ENCODE results near the gene TCEANC.
"Not testable (repeated sequence)": the region's sequence is repeated elsewhere in the genome, so short reads cannot be mapped to it uniquely, and the experiment has no call there.

TCEANC gene

DNA sequence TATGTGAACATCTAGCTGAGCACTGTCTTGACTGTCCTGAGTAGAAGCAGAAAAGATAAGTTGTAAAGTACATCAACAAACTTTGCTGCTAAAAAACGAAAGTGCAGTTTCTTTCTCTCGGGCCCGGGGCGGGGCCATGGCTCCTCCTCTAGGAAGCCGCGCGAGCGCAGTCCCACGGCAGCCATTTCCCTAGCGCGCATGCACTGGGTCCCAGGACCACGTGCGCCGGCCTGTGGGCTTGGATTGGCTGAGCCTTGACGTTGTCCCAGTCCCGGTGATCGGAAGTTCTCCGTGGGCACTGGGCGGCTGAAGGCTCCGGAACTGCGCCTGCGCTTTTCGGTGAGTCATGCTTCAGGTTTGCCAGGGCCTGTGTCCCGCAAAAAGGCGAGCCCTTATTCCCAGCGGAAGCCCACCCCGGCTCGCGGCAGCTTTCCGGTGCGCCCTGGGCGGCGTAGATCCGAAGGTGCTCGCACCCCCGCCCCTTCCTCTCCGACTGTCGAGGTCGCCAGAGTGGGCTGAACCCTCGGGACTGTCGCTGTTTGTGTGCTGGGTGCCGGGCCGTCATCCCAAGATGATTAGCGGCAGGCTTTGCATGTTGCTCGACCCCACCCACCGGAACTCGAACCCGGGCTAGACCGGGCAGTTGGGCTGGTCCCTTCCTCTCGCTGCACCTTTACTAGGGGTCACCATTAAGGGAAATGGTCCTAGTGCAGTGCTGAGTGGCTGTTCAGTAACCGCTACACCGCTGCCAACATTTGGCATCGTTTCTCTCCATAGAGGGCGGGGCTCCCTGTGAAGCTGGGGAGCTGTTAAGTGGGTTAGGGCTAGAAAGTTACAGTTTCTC is at the start of gene TCEANC:
Gene TCEANC, plus strand, starts transcription at position 292 of the 844 bp plus-strand sequence. CDS start 9,368 bp downstream, outside the sequence.
- DNase-seq, result peak; percentile 89 to 90

- DNase-seq, result no peak
Measured at GRCh38 chrX:13605611-13606010, 47.3 kb upstream of the TCEANC start.

DNA sequence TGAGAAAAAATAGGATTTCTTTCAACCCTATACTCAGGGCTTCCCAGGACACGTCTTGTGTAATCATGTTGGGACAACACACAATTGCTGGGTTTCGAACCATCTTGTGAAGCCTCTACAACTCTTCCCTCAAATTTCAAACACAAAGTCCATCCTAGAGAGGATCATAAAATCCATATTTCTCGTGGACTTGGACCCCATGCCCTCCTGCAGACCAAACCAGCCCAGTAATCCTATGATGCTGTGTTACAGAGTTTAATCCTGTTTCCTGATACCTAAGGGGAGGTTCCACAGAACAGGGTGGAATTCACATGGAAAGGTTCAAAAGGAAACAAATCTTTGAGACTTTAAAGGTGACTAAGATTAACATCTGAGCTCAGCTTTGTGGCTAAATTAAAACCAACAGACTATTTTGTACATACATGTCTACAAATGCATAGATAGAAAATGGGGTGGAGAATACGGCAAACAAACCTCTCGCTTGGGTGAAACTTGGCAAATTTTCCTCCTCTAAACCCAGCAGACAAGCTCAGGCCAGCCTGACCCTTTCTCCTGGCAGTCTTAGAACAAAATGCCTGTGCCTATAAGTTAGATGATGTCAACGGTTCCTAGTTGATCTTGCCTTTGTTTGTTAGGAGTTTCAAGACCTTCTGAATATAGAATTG is 45.5 kb upstream of the TCEANC start:
- DNase-seq, result no peak

DNA sequence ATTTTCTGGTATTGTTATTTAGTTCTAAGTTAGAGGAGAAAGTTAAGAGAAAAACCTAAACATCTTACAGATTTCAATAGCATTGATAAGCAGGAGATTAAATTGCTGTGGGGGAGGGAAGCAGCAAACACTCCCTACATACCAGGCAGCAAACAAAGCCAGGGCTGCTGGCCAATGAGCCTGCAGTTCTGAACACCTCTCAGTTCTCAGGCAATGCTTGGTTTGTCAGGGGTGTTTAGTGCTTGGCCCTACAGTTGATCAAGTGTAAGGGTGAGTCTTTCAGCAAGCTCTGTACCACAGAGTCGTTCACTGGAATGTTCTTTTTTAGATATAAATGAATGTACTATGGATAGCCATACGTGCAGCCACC is 45.0 kb upstream of the TCEANC start:
- DNase-seq, result no peak

GRCh38 chrX:13614154-13614553 is 38.8 kb upstream of the TCEANC start:
- no peak for DNase-seq

DNA sequence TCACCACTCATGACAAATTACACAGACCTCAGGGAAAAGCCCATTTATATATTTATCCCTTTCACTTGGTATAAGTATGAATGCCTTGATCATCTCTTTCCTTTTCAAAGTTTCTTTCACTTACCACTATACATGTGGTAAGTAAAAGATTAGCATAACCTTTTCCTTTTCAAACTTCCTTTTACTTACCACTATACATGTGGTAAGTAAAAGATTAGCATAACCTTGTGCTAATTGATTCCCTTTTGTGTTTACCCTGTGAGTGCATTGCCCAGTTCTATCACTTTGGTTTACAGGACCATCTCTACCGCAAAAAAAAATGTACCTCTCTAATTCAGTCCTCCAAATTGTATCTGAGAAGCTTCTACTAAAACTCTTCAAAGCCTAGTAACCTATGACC is 32.7 kb upstream of the TCEANC start:
- DNase-seq, result no peak

GRCh38 chrX:13622401-13622964 is 30.5 kb upstream of the TCEANC start:
- no peak for DNase-seq

DNA sequence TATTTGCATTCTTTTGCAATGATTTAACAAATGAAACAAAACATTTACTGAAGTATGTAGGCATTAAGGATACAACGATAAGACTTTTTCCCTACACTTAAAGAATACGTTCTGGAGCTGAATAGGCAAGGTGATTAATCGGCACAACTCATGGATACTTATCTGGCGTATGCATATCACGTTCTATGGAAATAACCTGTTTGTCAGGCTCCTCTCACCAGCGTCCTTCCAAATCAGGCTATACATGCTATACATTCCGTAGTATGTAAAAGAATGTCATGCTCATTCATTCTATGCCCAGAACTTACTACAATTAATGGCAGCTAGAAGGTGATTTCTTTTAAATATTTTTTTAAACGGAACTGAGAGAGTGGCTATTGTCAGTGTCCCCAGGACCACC is 25.6 kb upstream of the TCEANC start:
- no peak for DNase-seq

DNA sequence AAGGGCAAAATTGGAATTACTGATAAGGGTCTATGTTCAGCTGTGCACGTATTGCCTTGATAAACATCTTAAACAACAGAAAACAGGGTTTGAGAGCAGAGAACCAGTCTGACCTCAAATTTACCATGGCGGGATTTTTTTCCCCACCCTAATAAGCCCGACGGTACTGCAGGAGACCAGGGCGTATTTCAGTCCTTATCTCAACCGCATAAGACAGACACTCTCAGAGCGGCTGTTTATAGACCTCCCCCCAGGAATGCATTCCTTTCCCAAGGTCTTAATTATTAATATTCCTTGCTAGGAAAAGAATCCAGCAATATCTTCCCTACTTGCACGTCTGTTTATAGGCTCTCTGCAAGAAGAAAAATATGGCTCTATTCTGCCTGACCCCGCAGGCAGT is 15.7 kb upstream of the TCEANC start:
- DNase-seq, result not testable (repeated sequence)

DNA sequence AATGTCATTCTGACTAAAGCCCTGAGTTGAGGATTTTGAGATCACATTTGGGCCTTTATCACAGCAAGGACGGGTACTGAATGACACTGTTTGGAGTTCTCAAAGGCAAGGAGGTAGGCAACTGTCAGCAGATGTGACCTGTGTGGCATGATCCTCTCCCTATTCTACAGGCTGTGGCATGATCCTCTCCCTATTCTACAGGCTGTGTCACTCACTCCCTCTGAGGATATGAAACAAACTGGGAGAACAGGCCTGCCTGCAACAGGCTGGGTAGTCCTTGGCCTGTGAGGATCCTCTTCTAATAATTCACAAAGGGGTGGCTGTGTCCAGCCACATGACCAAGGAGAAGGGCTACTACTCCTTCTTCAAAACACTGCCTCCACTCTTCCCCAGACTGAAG is 14.9 kb upstream of the TCEANC start:
- DNase-seq, result no peak

DNA sequence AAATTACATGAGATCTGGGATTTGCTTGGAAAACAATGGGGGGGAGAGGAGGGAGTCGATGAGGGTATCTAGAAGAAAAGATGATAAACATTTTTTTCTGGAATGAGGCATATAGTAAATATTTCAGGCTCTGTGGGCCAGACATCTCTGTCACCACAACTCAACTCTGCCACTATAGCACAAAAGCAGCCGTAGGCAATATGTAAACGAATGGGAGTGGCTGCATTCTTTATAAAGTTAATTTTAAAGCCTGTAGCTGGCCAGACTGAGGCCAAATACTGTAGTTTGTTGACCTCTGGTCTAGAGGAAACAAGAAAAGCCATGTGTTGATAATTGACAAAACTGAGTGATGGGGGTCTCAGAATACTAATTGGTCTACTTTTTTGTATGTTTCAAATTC is 14.1 kb upstream of the TCEANC start:
- DNase-seq, result no peak

DNA sequence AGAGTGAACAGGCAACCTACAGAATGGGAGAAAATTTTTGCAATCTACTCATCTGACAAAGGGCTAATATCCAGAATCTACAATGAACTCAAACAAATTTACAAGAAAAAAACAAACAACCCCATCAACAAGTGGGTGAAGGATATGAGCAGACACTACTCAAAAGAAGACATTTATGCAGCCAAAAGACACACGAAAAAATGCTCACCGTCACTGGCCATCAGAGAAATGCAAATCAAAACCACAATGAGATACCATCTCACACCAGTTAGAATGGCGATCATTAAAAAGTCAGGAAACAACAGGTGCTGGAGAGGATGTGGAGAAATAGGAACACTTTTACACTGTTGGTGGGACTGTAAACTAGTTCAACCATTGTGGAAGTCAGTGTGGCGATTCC is 11.3 kb upstream of the TCEANC start:
- not testable (repeated sequence) for DNase-seq

GRCh38 chrX:13645464-13646153 is 7.3 kb upstream of the TCEANC start:
- DNase-seq, result no peak

DNA sequence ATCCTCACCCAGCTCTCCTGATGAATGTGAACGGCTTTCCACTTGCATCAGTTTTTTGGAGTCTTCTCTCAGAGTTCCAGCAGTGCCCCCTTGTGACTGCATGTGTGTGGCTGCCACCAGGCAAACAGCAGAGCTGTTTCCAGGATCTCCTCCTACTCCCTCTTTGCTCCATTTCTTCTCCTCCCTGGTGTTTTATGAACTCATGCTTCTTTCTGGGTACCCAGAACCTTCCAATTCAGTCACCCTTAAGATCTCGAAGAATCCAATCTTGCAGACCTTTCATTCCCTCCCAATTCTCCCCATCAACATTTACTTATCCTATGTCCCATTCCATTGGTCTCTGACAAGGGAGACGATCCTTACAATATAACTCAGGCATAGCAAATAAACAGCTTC is 6.8 kb upstream of the TCEANC start:
- DNase-seq, result peak; percentile 33 to 38

DNA sequence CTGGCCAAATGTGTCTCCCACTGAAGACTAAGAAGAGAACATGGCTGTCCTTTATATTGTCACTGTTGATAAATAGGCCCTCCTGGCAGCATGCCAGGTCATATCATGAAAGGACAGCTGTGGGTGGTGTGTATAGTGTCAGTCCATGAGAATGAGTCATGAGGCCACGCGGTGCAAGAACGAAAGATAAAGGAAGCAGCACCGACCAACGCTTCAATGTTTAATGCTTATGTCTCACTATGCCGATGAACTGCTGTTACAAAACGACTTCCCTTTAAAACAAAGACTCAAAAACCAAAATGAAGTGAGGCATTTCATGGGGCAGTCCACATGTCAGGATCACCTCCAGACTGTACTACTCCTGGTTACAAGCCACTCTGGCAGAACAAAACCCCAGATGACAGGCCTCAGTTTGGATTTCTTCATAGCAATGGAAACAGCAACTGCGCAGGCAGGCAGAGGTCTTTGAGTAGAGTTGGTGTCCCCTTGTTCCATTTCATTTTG is 5.2 kb upstream of the TCEANC start:
- peak; percentile 64 to 67 for DNase-seq

DNA sequence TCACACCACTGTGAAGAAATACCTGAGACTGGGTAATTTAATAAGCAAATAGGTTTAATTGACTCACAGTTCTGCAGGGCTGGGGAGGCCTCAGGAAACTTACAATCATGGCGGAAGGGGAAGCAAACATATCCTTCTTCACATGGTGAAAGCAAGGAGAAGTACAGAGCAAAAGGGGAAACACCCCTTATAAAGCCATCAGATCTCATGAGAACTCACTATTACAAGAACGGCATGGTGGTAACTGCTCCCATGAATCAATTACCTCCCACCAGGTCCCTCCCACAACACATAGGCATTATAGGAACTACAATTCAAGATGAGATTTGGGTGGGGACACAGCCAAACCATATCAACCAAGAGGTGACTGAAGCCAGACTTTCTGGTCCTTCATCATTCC is 4.6 kb upstream of the TCEANC start:
- DNase-seq, result not testable (repeated sequence)

- no peak for DNase-seq
Measured at GRCh38 chrX:13649838-13650237, 3.1 kb upstream of the TCEANC start.

- DNase-seq, result no peak
Measured at GRCh38 chrX:13650318-13650717, 2.6 kb upstream of the TCEANC start.

- DNase-seq, result no peak
Measured at GRCh38 chrX:13651150-13651549, 1.8 kb upstream of the TCEANC start.

- DNase-seq, result no peak
Measured at GRCh38 chrX:13652287-13652793, 601 bp upstream of the TCEANC start.

GRCh38 chrX:13654116-13654515 is 1.2 kb downstream of the TCEANC start:
- DNase-seq, result no peak

GRCh38 chrX:13655674-13656073 is 2.7 kb downstream of the TCEANC start:
- no peak for DNase-seq

- DNase-seq, result no peak
Measured at GRCh38 chrX:13658602-13659001, 5.7 kb downstream of the TCEANC start.

All from stimulated activated CD4-positive, alpha-beta T cell treated with anti-CD3 and anti-CD28 coated beads, Interleukin-2, amount 100 ng/mL, for 24 hours (primary cell).